ENCODE data around the gene CABLES1. TPM values are rescaled to one million over a fixed set of nuclear protein-coding genes. Genes with fewer than 3 reads are reported as not detected.

The CABLES1 gene
- total RNA-seq, 1 experiment from 2014 or later, result 16.2 TPM

- CTCF ChIA-PET, result interaction anchor here (0.6 to 1.4 kb wide), 4 partner anchors 13 to 100 kb away, joined by 3 to 7 read pairs (median 3); no protein-coding TSS in a partner anchor
- intact Hi-C loops (cut with micrococcal nuclease; ENCODE audit: unreplicated experiment), result loop anchor here (1.0 kb wide), 1 partner anchor 38 kb away; no protein-coding TSS in a partner anchor
- no peaks in the 10 kb centered on the region for H3K27me3 Mint-ChIP-seq (ENCODE audit: unreplicated experiment)
- no peaks in the 10 kb centered on the region for H3K9me3 Mint-ChIP-seq (ENCODE audit: low read depth, unreplicated experiment)
- H3K4me1 Mint-ChIP-seq (ENCODE audit: low read depth, unreplicated experiment), result peaks cover 47% of the 10 kb centered on the region
- no peak for TF ChIP-seq CTCF (IDR thresholded peaks at IDR 0.05; ENCODE audit: unreplicated experiment)
- no TSS peak for BruUV-seq (replicated peaks)
- peak; percentile 29 for DNase-seq
- H3K36me3 Mint-ChIP-seq (ENCODE audit: insufficient read depth, unreplicated experiment), result peaks cover 12% of the 10 kb centered on the region
- peak overlapping the region; percentile 58 for H3K27ac Mint-ChIP-seq (ENCODE audit: unreplicated experiment)
- H3K4me3 Mint-ChIP-seq (ENCODE audit: low read depth, unreplicated experiment), result peak overlapping the region; percentile 13
These were observed 19.6 kb upstream of the CABLES1 start for GRCh38 chr18:23115683-23116096.

GRCh38 chr18:23121133-23121532 is 14.2 kb upstream of the CABLES1 start:
- H3K4me1 Mint-ChIP-seq (ENCODE audit: low read depth, unreplicated experiment), result peaks cover 19% of the 10 kb centered on the region
- intact Hi-C loops (cut with micrococcal nuclease; ENCODE audit: unreplicated experiment), result no loop called here
- DNase-seq, result no peak
- H3K36me3 Mint-ChIP-seq (ENCODE audit: insufficient read depth, unreplicated experiment), result no peaks in the 10 kb centered on the region
- CTCF ChIA-PET, result interaction anchor here (0.6 kb wide), 1 partner anchor 494 kb away, joined by 3 read pairs; no protein-coding TSS in a partner anchor
- BruUV-seq (replicated peaks), result no TSS peak
- H3K9me3 Mint-ChIP-seq (ENCODE audit: low read depth, unreplicated experiment), result no peaks in the 10 kb centered on the region
- H3K27me3 Mint-ChIP-seq (ENCODE audit: unreplicated experiment), result no peaks in the 10 kb centered on the region
- H3K27ac Mint-ChIP-seq (ENCODE audit: unreplicated experiment), result no peak overlapping the region
- TF ChIP-seq CTCF (IDR thresholded peaks at IDR 0.05; ENCODE audit: unreplicated experiment), result no peak
- no peak overlapping the region for H3K4me3 Mint-ChIP-seq (ENCODE audit: low read depth, unreplicated experiment)

GRCh38 chr18:23122334-23123229 is 12.7 kb upstream of the CABLES1 start:
- peaks cover 4% of the 10 kb centered on the region for H3K4me1 Mint-ChIP-seq (ENCODE audit: low read depth, unreplicated experiment)
- CTCF ChIA-PET, result no interaction called here
- intact Hi-C loops (cut with micrococcal nuclease; ENCODE audit: unreplicated experiment), result no loop called here
- BruUV-seq (replicated peaks), result no TSS peak
- DNase-seq, result no peak
- H3K9me3 Mint-ChIP-seq (ENCODE audit: low read depth, unreplicated experiment), result no peaks in the 10 kb centered on the region
- H3K27me3 Mint-ChIP-seq (ENCODE audit: unreplicated experiment), result no peaks in the 10 kb centered on the region
- no peak overlapping the region for H3K4me3 Mint-ChIP-seq (ENCODE audit: low read depth, unreplicated experiment)
- no peak overlapping the region for H3K27ac Mint-ChIP-seq (ENCODE audit: unreplicated experiment)
- no peaks in the 10 kb centered on the region for H3K36me3 Mint-ChIP-seq (ENCODE audit: insufficient read depth, unreplicated experiment)
- TF ChIP-seq CTCF (IDR thresholded peaks at IDR 0.05; ENCODE audit: unreplicated experiment), result no peak

- CTCF ChIA-PET, result no interaction called here
- Mint-ChIP-seq H3K4me3 (ENCODE audit: low read depth, unreplicated experiment) (no peak overlapping the region), H3K36me3 (ENCODE audit: insufficient read depth, unreplicated experiment) (no peaks in the 10 kb centered on the region), H3K27ac (ENCODE audit: unreplicated experiment) (no peak overlapping the region), H3K9me3 (ENCODE audit: low read depth, unreplicated experiment) (no peaks in the 10 kb centered on the region), H3K4me1 (ENCODE audit: low read depth, unreplicated experiment) (no peaks in the 10 kb centered on the region), H3K27me3 (ENCODE audit: unreplicated experiment) (no peaks in the 10 kb centered on the region)
- DNase-seq, result no peak
- TF ChIP-seq CTCF (IDR thresholded peaks at IDR 0.05; ENCODE audit: unreplicated experiment), result no peak
- no TSS peak for BruUV-seq (replicated peaks)
- intact Hi-C loops (cut with micrococcal nuclease; ENCODE audit: unreplicated experiment), result no loop called here
These were observed 8.8 kb upstream of the CABLES1 start for GRCh38 chr18:23126376-23127056.

Data from Calu3 (cell line).